A549 (cell line): Measurements from ENCODE around the gene NDUFB10. TPM values are rescaled to one million over a fixed set of nuclear protein-coding genes. Genes with fewer than 3 reads are reported as not detected.
"Not testable (repeated sequence)": the region's sequence is repeated elsewhere in the genome, so short reads cannot be mapped to it uniquely, and the experiment has no call there.

Experiments used
- ATAC-seq, 2 experiments: fragments of 200-7000 bp in 1 of 2; fragments of >200 bp in 1 of 2; cut with Nextera tagmentation in 1 of 2; cut with Tn5 transposase in 1 of 2; 3 replicates each; pipeline versions ENCODE4 v1.8.0 to v1.9.1; 2018 to 2020; ENCODE audit warnings: mild to moderate bottlenecking in 1 of 2, moderate library complexity in 1 of 2
- CTCF ChIA-PET: fragments of 300-600 bp; sonication (Branson Sonifier 250); formaldehyde crosslinking; extraction: SDS; loops from one replicate; lab custom pipeline; 2021; ENCODE audit warnings: antibody characterized with exemption, inconsistent platforms; lab: Yijun Ruan, JAX
- POLR2A ChIA-PET: fragments of 350-600 bp; formaldehyde crosslinking; extraction: SDS; loops from one replicate; lab custom pipeline; 2021; ENCODE audit warnings: antibody characterized with exemption, inconsistent platforms; lab: Yijun Ruan, JAX
- DNase-seq, 2 experiments: peaks; one replicate each; pipeline versions ENCODE4 v3.0.0 to v3.0.0-alpha.2; 2011 to 2016; ENCODE audit warnings: low read depth in 1 of 2, low spot score in 1 of 2
- FAIRE-seq: peaks from 2 replicates; lab custom pipeline; 2011; peaks lifted over from hg19 to GRCh38; lab: Jason Lieb, UNC
- H3K27ac ChIP-seq, 2 experiments: fragments of >200 bp; sonication (Bioruptor Twin); formaldehyde crosslinking; 3 replicates each; pipeline ENCODE4 v1.5.1; 2016 to 2017
- H3K4me1 ChIP-seq: fragments of >200 bp; sonication (Bioruptor Twin); formaldehyde crosslinking; 3 replicates; pipeline ENCODE4 v1.6.1; 2016
- H3K4me2 ChIP-seq: fragments of >200 bp; sonication (Bioruptor Twin); formaldehyde crosslinking; 3 replicates; pipeline ENCODE4 v1.6.1; 2016
- H3K4me3 ChIP-seq: fragments of >200 bp; sonication (Bioruptor Twin); formaldehyde crosslinking; 3 replicates; pipeline ENCODE4 v1.5.1; 2016
- H3K9me3 ChIP-seq: fragments of >200 bp; sonication (Bioruptor Twin); formaldehyde crosslinking; 3 replicates; pipeline ENCODE4 v1.6.1; 2016
- E2F6 ChIP-seq: IDR thresholded peaks from 2 replicates; pipeline ENCODE4 v1.6.1; 2012; ENCODE audit warnings: low read depth, borderline replicate concordance
- FOSL2 ChIP-seq, 2 experiments: fragments of 450-650 bp in 1 of 2; fragments of >200 bp in 1 of 2; sonication (Bioruptor Twin) in 1 of 2; formaldehyde crosslinking; IDR thresholded peaks; 2 replicates each; pipeline versions ENCODE4 v1.5.0 to v1.6.1; 2016 to 2020; ENCODE audit warnings: mild to moderate bottlenecking in 1 of 2, moderate library complexity in 1 of 2
- FOXS1 ChIP-seq: fragments of 250-450 bp; sonication (Bioruptor Pico); IDR thresholded peaks from 2 replicates; pipeline ENCODE4 v1.5.0; 2020; ENCODE audit warnings: mild to moderate bottlenecking, moderate library complexity
- GATA3 ChIP-seq: IDR thresholded peaks from 2 replicates; pipeline ENCODE4 v1.6.1; 2012; ENCODE audit warnings: borderline replicate concordance
- HDAC2 ChIP-seq: fragments of 200-600 bp; sonication (generic); IDR thresholded peaks from 2 replicates; pipeline ENCODE4 v1.6.1; 2016
- KDM1A ChIP-seq: fragments of 200-600 bp; sonication (generic); IDR thresholded peaks from 2 replicates; pipeline ENCODE4 v1.6.1; 2016; ENCODE audit warnings: low read depth, mild to moderate bottlenecking
- MYC ChIP-seq: IDR thresholded peaks from 2 replicates; pipeline ENCODE4 v1.6.1; 2012; ENCODE audit warnings: mild to moderate bottlenecking, inconsistent platforms, low read length, improper control_type of control experiment, borderline replicate concordance
- NR3C1 ChIP-seq: fragments of >200 bp; sonication (Bioruptor Twin); formaldehyde crosslinking; IDR thresholded peaks from 3 replicates; pipeline ENCODE4 v1.6.1; 2017
- POLR2AphosphoS2 ChIP-seq: conservative IDR thresholded peaks from 2 replicates; pipeline ENCODE4 v1.6.1; 2012; ENCODE audit warnings: low read length, improper control_type of control experiment, inconsistent platforms
- RAD21 ChIP-seq, 2 experiments: fragments of >200 bp in 1 of 2; sonication (Bioruptor Twin) in 1 of 2; formaldehyde crosslinking in 1 of 2; IDR thresholded peaks in 1 of 2; conservative IDR thresholded peaks in 1 of 2; 2 replicates in 1 of 2; 3 replicates in 1 of 2; pipeline ENCODE4 v1.6.1; 2012 to 2018; ENCODE audit warnings: inconsistent platforms in 1 of 2
- TP53 ChIP-seq: fragments of 250-450 bp; sonication (Bioruptor Pico); IDR thresholded peaks from 2 replicates; pipeline ENCODE4 v1.5.0; 2021; ENCODE audit warnings: mild to moderate bottlenecking, moderate library complexity
- USF2 ChIP-seq: fragments of 450-650 bp; IDR thresholded peaks from 2 replicates; pipeline ENCODE4 v1.6.1; 2014; ENCODE audit warnings: antibody characterized with exemption
- ZNF302 ChIP-seq: fragments of 250-450 bp; sonication (Bioruptor Pico); IDR thresholded peaks from 2 replicates; pipeline ENCODE4 v1.9.0; 2021; ENCODE audit warnings: inconsistent platforms, mild to moderate bottlenecking, moderate library complexity
- ZSCAN20 ChIP-seq: fragments of 250-450 bp; sonication (Bioruptor Pico); IDR thresholded peaks from 2 replicates; pipeline ENCODE4 v1.8.0; 2022; ENCODE audit warnings: mild to moderate bottlenecking, moderate library complexity
- WGBS: methylation state at CpG from one replicate; pipeline ENCODE4 v1.1.6; 2017; ENCODE audit errors: missing lambda C conversion rate; 5-methylcytosine and 5-hydroxymethylcytosine counted together
- polyA plus RNA-seq, 4 experiments: library from polyadenylated mRNA; depleted of rRNA in 3 of 4; stranded (reverse); fragments of >200 nt; fragmentation: RNase III in 1 of 4; extraction: RNeasy Plus Mini Kit Qiagen cat#74134 plus additional on column Dnase treatment in 1 of 4; gene quantifications; 2 replicates in 3 of 4; 3 replicates in 1 of 4; pipeline ENCODE4 v1.2.3, GENCODE V29; 2011 to 2017

The NDUFB10 gene
- polyA plus RNA-seq, 2 of the 4 experiments (the other 2 are of a cell fraction) = 198 to 389 TPM

- no peak for TF ChIP-seq USF2
Observed at GRCh38 chr16:1950047-1950446, 9.3 kb upstream of the NDUFB10 start (continued).

GRCh38 chr16:1950559-1950958, 8.8 kb upstream of the NDUFB10 start:
- FAIRE-seq = no peak
- no peak overlapping the region for H3K4me2 ChIP-seq
- no peak for DNase-seq
- peak; percentile 12; a peak in 3 of 6 replicates for ATAC-seq
- H3K4me3 ChIP-seq = no peak overlapping the region
- POLR2A ChIA-PET = interaction anchor here (3.2 kb wide), 1 partner anchor 14 kb away, joined by 18 read pairs; the partner anchor contains the start of gene RPS2
- H3K4me1 ChIP-seq = no peaks in the 10 kb centered on the region
- H3K27ac ChIP-seq = no peak overlapping the region
- TF ChIP-seq RAD21 (conservative IDR thresholded peaks at IDR 0.05 in 1 of 2, IDR thresholded peaks at IDR 0.05 in 1 of 2) (no peak), KDM1A (no peak), POLR2AphosphoS2 (no peak), HDAC2 (no peak), TP53 (CRISPR knock-in tag) (no peak), FOSL2 (IDR thresholded peaks at IDR 0.05) (no peak), FOSL2 (CRISPR knock-in tag; IDR thresholded peaks at IDR 0.05) (no peak)
- TF ChIP-seq, all 56 proteins: peak for 0
- no peaks in the 10 kb centered on the region for H3K9me3 ChIP-seq
- CTCF ChIA-PET = interaction anchor here (0.5 to 2.0 kb wide), 5 partner anchors 9 to 105 kb away, joined by 3 to 7 read pairs (median 3); partner anchors contain the start of gene NDUFB10
- WGBS = 87% methylated on average over 19 of the region's 19 CpGs

- H3K27ac ChIP-seq = no peak overlapping the region
- no peak overlapping the region for H3K4me2 ChIP-seq
- no peak for FAIRE-seq
- H3K4me3 ChIP-seq = no peak overlapping the region
- H3K9me3 ChIP-seq = no peaks in the 10 kb centered on the region
- ChIA-PET POLR2A (interaction anchor here (1.6 kb wide), 1 partner anchor 11 kb away, joined by 3 read pairs; the partner anchor contains the start of gene MSRB1), CTCF (interaction anchor here (0.9 to 2.6 kb wide), 5 partner anchors 10 to 90 kb away, joined by 3 to 7 read pairs (median 5); no protein-coding TSS in a partner anchor)
- no peak for DNase-seq
- peaks cover under 1% of the 10 kb centered on the region; the same call in 1 of the 3 replicates for H3K4me1 ChIP-seq
- no peak for ATAC-seq
- TF ChIP-seq MYC (no peak), ZNF302 (CRISPR knock-in tag) (no peak), FOXS1 (CRISPR knock-in tag) (no peak), GATA3 (no peak), ZSCAN20 (CRISPR knock-in tag) (no peak), E2F6 (no peak), NR3C1 (no peak)
- 92% methylated on average over 4 of the region's 22 CpGs for WGBS
Observed at GRCh38 chr16:1953734-1954133, 5.6 kb upstream of the NDUFB10 start.

GRCh38 chr16:1957434-1958142, 1.8 kb upstream of the NDUFB10 start:
- POLR2A ChIA-PET, H3K4me3 ChIP-seq, H3K9me3 ChIP-seq, H3K4me2 ChIP-seq, FAIRE-seq, ATAC-seq, DNase-seq, H3K27ac ChIP-seq: not testable (repeated sequence)
- peaks cover 27% of the 10 kb centered on the region for H3K4me1 ChIP-seq
- 89% methylated on average over 22 of the region's 22 CpGs for WGBS
- CTCF ChIA-PET = interaction anchor here (0.5 to 3.0 kb wide), 9 partner anchors 11 to 183 kb away, joined by 3 to 8 read pairs (median 3); partner anchors contain the start of gene MSRB1

- H3K4me1 ChIP-seq = peaks cover 30% of the 10 kb centered on the region
- POLR2A ChIA-PET, H3K4me3 ChIP-seq, H3K4me2 ChIP-seq, DNase-seq, H3K9me3 ChIP-seq, ATAC-seq, FAIRE-seq, H3K27ac ChIP-seq: not testable (repeated sequence)
- CTCF ChIA-PET = interaction anchor here (0.8 to 3.0 kb wide), 8 partner anchors 12 to 182 kb away, joined by 3 to 8 read pairs (median 4); partner anchors contain the start of genes GFER and MSRB1
- WGBS = 94% methylated on average over 11 of the region's 30 CpGs
Observed at GRCh38 chr16:1958143-1958491, 1.2 kb upstream of the NDUFB10 start.
